T-helper 1 cell treated with Interleukin-12 subunit alpha and Interleukin-12 subunit beta and Interleukin-4 antibody, amounts not matched to agents 30 μg/mL and 1 μg/mL, for 36 hours (primary cell): ENCODE measurements around the gene NUP188.
"Not testable (repeated sequence)": the region's sequence is repeated elsewhere in the genome, so short reads cannot be mapped to it uniquely, and the experiment has no call there.

Source experiments
- H3K27ac Mint-ChIP-seq: one replicate; pipeline ENCODE4 v1.8.0; 2021; ENCODE audit warnings: mild to moderate bottlenecking, mixed read lengths
- H3K27me3 Mint-ChIP-seq: one replicate; pipeline ENCODE4 v1.8.0; 2021; ENCODE audit warnings: low read depth, mixed read lengths
- H3K36me3 Mint-ChIP-seq: one replicate; pipeline ENCODE4 v1.8.0; 2021; ENCODE audit warnings: low read depth, mixed read lengths
- H3K4me1 Mint-ChIP-seq: one replicate; pipeline ENCODE4 v1.8.0; 2021; ENCODE audit warnings: low read depth, mixed read lengths
- H3K4me3 Mint-ChIP-seq: one replicate; pipeline ENCODE4 v1.8.0; 2021; ENCODE audit warnings: mild to moderate bottlenecking, moderate library complexity, mixed read lengths
- H3K9me3 Mint-ChIP-seq: one replicate; pipeline ENCODE4 v1.8.0; 2021; ENCODE audit warnings: mixed read lengths

The NUP188 gene

GRCh38 chr9:129032541-129033159 lies 85.2 kb downstream of the NUP188 start:
- Mint-ChIP-seq H3K9me3 (no peaks in the 10 kb centered on the region), H3K27me3 (no peaks in the 10 kb centered on the region), H3K4me3 (no peak overlapping the region), H3K27ac (no peak overlapping the region), H3K4me1 (peaks cover 13% of the 10 kb centered on the region), H3K36me3 (no peaks in the 10 kb centered on the region)

- no peak overlapping the region for H3K27ac Mint-ChIP-seq
- H3K4me3 Mint-ChIP-seq: no peak overlapping the region
- peaks cover 18% of the 10 kb centered on the region for H3K4me1 Mint-ChIP-seq
- no peaks in the 10 kb centered on the region for H3K9me3 Mint-ChIP-seq
- no peaks in the 10 kb centered on the region for H3K36me3 Mint-ChIP-seq
- no peaks in the 10 kb centered on the region for H3K27me3 Mint-ChIP-seq
These were observed 85.7 kb downstream of the NUP188 start for GRCh38 chr9:129033216-129033615.

GRCh38 chr9:129035838-129036237 lies 88.3 kb downstream of the NUP188 start:
- not testable (repeated sequence) for H3K27me3 Mint-ChIP-seq, H3K36me3 Mint-ChIP-seq, H3K9me3 Mint-ChIP-seq
- Mint-ChIP-seq H3K4me1 (peaks cover 25% of the 10 kb centered on the region), H3K27ac (peak overlapping the region; percentile 81), H3K4me3 (peak overlapping the region; percentile 96)

GRCh38 chr9:129036241-129036922 lies 88.9 kb downstream of the NUP188 start, which contains the start of gene MIGA2:
TSS of gene MIGA2 (plus strand) at chr9:129036626. CDS start at chr9:129040595, 3,969 bp downstream.
- Mint-ChIP-seq H3K4me1 (peaks cover 25% of the 10 kb centered on the region), H3K4me3 (peak within 1 kb of the TSS; percentile 96), H3K9me3 (no peaks in the 10 kb centered on the region), H3K27me3 (no peaks in the 10 kb centered on the region), H3K36me3 (no peaks in the 10 kb centered on the region), H3K27ac (peak within 1 kb of the TSS; percentile 81)

- Mint-ChIP-seq H3K4me1 (peaks cover 25% of the 10 kb centered on the region), H3K27ac (peak overlapping the region; percentile 81), H3K36me3 (peaks cover 4% of the 10 kb centered on the region), H3K9me3 (no peaks in the 10 kb centered on the region), H3K4me3 (peak overlapping the region; percentile 96), H3K27me3 (no peaks in the 10 kb centered on the region)
These were observed 89.6 kb downstream of the NUP188 start for GRCh38 chr9:129036923-129037766.

- H3K36me3 Mint-ChIP-seq: peaks cover 7% of the 10 kb centered on the region
- no peaks in the 10 kb centered on the region for H3K9me3 Mint-ChIP-seq
- no peaks in the 10 kb centered on the region for H3K27me3 Mint-ChIP-seq
- no peak overlapping the region for H3K27ac Mint-ChIP-seq
- peak overlapping the region; percentile 96 for H3K4me3 Mint-ChIP-seq
- H3K4me1 Mint-ChIP-seq: peaks cover 25% of the 10 kb centered on the region
These were observed 90.2 kb downstream of the NUP188 start for GRCh38 chr9:129037767-129038098.

- Mint-ChIP-seq H3K4me1 (peaks cover 25% of the 10 kb centered on the region), H3K9me3 (no peaks in the 10 kb centered on the region), H3K27ac (no peak overlapping the region), H3K27me3 (no peaks in the 10 kb centered on the region), H3K36me3 (peaks cover 8% of the 10 kb centered on the region), H3K4me3 (peak overlapping the region; percentile 96)
These were observed 90.8 kb downstream of the NUP188 start for GRCh38 chr9:129038109-129038852.

- Mint-ChIP-seq H3K4me1 (peaks cover 25% of the 10 kb centered on the region), H3K27ac (no peak overlapping the region), H3K27me3 (no peaks in the 10 kb centered on the region), H3K4me3 (no peak overlapping the region), H3K36me3 (peaks cover 11% of the 10 kb centered on the region), H3K9me3 (no peaks in the 10 kb centered on the region)
These were observed 92.7 kb downstream of the NUP188 start for GRCh38 chr9:129040113-129040643.

- peaks cover 11% of the 10 kb centered on the region for H3K36me3 Mint-ChIP-seq
- no peak overlapping the region for H3K27ac Mint-ChIP-seq
- no peaks in the 10 kb centered on the region for H3K9me3 Mint-ChIP-seq
- no peaks in the 10 kb centered on the region for H3K27me3 Mint-ChIP-seq
- peaks cover 17% of the 10 kb centered on the region for H3K4me1 Mint-ChIP-seq
- no peak overlapping the region for H3K4me3 Mint-ChIP-seq
These were observed 94.5 kb downstream of the NUP188 start for GRCh38 chr9:129042016-129042415.

- Mint-ChIP-seq H3K9me3 (no peaks in the 10 kb centered on the region), H3K27ac (no peak overlapping the region), H3K4me1 (no peaks in the 10 kb centered on the region), H3K4me3 (no peak overlapping the region), H3K27me3 (no peaks in the 10 kb centered on the region), H3K36me3 (peaks cover 10% of the 10 kb centered on the region)
These were observed 105.1 kb downstream of the NUP188 start for GRCh38 chr9:129052592-129052991.

- H3K36me3 Mint-ChIP-seq: peaks cover 10% of the 10 kb centered on the region
- H3K27ac Mint-ChIP-seq: no peak overlapping the region
- H3K9me3 Mint-ChIP-seq: no peaks in the 10 kb centered on the region
- H3K4me3 Mint-ChIP-seq: no peak overlapping the region
- H3K4me1 Mint-ChIP-seq: no peaks in the 10 kb centered on the region
- H3K27me3 Mint-ChIP-seq: no peaks in the 10 kb centered on the region
These were observed 105.5 kb downstream of the NUP188 start for GRCh38 chr9:129053020-129053419.

- H3K4me3 Mint-ChIP-seq: no peak overlapping the region
- H3K4me1 Mint-ChIP-seq: no peaks in the 10 kb centered on the region
- no peaks in the 10 kb centered on the region for H3K27me3 Mint-ChIP-seq
- H3K36me3 Mint-ChIP-seq: peaks cover 4% of the 10 kb centered on the region
- no peaks in the 10 kb centered on the region for H3K9me3 Mint-ChIP-seq
- no peak overlapping the region for H3K27ac Mint-ChIP-seq
These were observed 106.8 kb downstream of the NUP188 start for GRCh38 chr9:129054163-129054851.
